CD4-positive, alpha-beta T cell treated with Interleukin-6 at 100 ng/mL for 8 hours (primary cell): Measurements from ENCODE around the gene DCX.

Source experiments
- DNase-seq: peaks from one replicate; pipeline ENCODE4 v3.0.0-alpha.2; 2020; ENCODE audit warnings: mixed read lengths, low spot score

DCX gene

GRCh38 chrX:111411983-111412382 is at the start of gene DCX:
DCX (minus strand) TSS chrX:111412192; CDS start chrX:111410398, 1,794 bp downstream.
- DNase-seq: no peak

- no peak for DNase-seq
Observed at GRCh38 chrX:111460607-111461006, 48.6 kb upstream of the DCX start.

GRCh38 chrX:111447298-111447697 is 35.3 kb upstream of the DCX start:
- DNase-seq: no peak

- peak; percentile 9 for DNase-seq
Observed at GRCh38 chrX:111445485-111445884, 33.5 kb upstream of the DCX start.

GRCh38 chrX:111444881-111445280 is 32.9 kb upstream of the DCX start:
- no peak for DNase-seq

GRCh38 chrX:111443946-111444345 is 32.0 kb upstream of the DCX start:
- DNase-seq: no peak

- no peak for DNase-seq
Observed at GRCh38 chrX:111442791-111443190, 30.8 kb upstream of the DCX start.

GRCh38 chrX:111435469-111435868 is 23.5 kb upstream of the DCX start:
- no peak for DNase-seq

GRCh38 chrX:111431001-111431400 is 19.0 kb upstream of the DCX start:
- no peak for DNase-seq

- no peak for DNase-seq
Observed at GRCh38 chrX:111411557-111411956, 435 bp downstream of the DCX start.

GRCh38 chrX:111410590-111411078 is 1.4 kb downstream of the DCX start:
- no peak for DNase-seq

- DNase-seq: no peak
Observed at GRCh38 chrX:111409326-111409725, 2.7 kb downstream of the DCX start.

- no peak for DNase-seq
Observed at GRCh38 chrX:111407948-111408347, 4.0 kb downstream of the DCX start.

- DNase-seq: no peak
Observed at GRCh38 chrX:111402344-111402743, 9.6 kb downstream of the DCX start.

- DNase-seq: no peak
Observed at GRCh38 chrX:111395149-111395548, 16.8 kb downstream of the DCX start.

- no peak for DNase-seq
Observed at GRCh38 chrX:111394569-111394968, 17.4 kb downstream of the DCX start.

- DNase-seq: no peak
Observed at GRCh38 chrX:111387470-111388070, 24.4 kb downstream of the DCX start.

GRCh38 chrX:111386615-111387233 is 25.3 kb downstream of the DCX start:
- DNase-seq: no peak

- no peak for DNase-seq
Observed at GRCh38 chrX:111386077-111386476, 25.9 kb downstream of the DCX start.

- DNase-seq: no peak
Observed at GRCh38 chrX:111382277-111382676, 29.7 kb downstream of the DCX start.

- no peak for DNase-seq
Observed at GRCh38 chrX:111376897-111377578, 35.0 kb downstream of the DCX start.

- no peak for DNase-seq
Observed at GRCh38 chrX:111376486-111376885, 35.5 kb downstream of the DCX start.

GRCh38 chrX:111375747-111376146 is 36.2 kb downstream of the DCX start:
- no peak for DNase-seq
